Measurements from ENCODE around the gene MYLK2.

GRCh38 chr20:31826074-31826473 is 6.9 kb downstream of the MYLK2 start:
- no peak for TF ChIP-seq TAF1 (IDR thresholded peaks at IDR 0.05; ENCODE audit: borderline replicate concordance, insufficient read depth, low read length)
- TF ChIP-seq, protein P1, sequence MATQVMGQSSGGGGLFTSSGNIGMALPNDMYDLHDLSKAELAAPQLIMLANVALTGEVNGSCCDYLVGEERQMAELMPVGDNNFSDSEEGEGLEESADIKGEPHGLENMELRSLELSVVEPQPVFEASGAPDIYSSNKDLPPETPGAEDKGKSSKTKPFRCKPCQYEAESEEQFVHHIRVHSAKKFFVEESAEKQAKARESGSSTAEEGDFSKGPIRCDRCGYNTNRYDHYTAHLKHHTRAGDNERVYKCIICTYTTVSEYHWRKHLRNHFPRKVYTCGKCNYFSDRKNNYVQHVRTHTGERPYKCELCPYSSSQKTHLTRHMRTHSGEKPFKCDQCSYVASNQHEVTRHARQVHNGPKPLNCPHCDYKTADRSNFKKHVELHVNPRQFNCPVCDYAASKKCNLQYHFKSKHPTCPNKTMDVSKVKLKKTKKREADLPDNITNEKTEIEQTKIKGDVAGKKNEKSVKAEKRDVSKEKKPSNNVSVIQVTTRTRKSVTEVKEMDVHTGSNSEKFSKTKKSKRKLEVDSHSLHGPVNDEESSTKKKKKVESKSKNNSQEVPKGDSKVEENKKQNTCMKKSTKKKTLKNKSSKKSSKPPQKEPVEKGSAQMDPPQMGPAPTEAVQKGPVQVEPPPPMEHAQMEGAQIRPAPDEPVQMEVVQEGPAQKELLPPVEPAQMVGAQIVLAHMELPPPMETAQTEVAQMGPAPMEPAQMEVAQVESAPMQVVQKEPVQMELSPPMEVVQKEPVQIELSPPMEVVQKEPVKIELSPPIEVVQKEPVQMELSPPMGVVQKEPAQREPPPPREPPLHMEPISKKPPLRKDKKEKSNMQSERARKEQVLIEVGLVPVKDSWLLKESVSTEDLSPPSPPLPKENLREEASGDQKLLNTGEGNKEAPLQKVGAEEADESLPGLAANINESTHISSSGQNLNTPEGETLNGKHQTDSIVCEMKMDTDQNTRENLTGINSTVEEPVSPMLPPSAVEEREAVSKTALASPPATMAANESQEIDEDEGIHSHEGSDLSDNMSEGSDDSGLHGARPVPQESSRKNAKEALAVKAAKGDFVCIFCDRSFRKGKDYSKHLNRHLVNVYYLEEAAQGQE (IDR thresholded peaks at IDR 0.05; ENCODE audit: insufficient read depth in 1 of 2, low read depth in 2 of 2, low read length in 2 of 2) = no peak
